ENCODE data around the gene SLC17A7.
A peak's percentile ranks its signal among the peaks of the same experiment; 100 is the strongest.
"Not testable (repeated sequence)": the region's sequence is repeated elsewhere in the genome, so short reads cannot be mapped to it uniquely, and the experiment has no call there.

SLC17A7 gene

DNA sequence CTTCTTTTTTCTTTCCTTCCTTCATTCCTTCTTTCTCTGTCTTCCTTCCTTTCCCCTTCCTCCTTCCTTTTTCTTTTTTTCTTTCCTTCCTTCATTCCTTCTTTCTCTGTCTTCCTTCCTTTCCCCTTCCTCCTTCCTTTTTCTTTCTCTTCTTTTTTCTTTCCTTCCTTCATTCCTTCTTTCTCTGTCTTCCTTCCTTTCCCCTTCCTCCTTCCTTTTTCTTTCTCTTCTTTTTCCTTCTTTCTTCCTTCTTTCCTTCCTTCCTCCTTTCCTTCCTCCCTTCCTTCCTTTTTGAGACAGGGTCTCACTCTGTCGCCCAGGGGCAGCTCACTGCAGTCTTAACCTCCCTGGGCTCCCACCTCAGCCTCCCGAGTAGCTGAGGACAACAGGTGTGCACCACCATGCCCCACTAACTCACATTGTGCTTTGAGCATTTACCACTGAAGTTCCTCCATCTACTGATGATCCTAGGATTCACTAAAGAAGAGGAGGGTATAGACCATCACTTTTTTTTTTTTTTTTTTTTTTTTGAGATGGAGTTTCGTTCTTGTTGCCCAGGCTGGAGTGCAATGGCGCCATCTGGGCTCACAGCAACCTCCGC is 2.9 kb upstream of the SLC17A7 start:
- not testable (repeated sequence) for DNase-seq (ENCODE audit: low read depth in 2 of 2)

DNA sequence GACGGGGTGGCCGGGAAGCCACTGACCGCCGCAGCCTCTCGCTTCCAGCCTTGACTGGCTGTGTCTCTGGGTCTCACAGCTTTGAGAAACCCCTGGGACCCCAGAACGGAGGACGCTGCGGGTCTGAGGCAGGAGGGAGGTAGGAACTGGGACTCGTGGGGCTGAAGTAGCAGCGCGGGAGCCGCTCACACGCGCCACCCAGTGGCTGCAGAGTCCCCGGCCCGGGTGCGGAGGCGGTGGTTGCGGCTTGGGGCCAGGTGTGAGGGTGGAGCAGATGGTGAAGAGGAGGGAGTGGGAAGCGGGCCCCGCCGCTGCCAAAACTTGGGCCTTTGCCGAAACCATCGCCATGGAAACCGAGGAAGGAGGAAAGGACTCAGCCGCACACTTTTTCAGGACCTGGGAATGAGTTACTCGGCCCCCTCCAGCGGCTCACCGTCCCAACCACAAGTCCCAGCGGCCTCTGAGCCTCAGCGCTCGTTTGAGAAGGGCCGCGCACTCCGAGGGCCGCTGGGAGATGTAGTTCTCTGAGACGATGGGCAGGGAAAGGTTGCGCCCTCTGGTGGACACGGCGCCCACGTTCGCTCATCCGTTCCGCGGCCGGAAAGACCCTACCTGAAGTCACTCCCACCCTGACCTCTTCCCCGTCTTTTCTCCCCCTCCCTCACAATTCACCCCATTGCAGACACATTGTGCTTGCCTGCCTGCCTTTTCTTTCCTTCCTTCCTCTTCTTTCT is 2.2 kb upstream of the SLC17A7 start:
- peak; percentile 89 to 90 for DNase-seq (ENCODE audit: low read depth in 2 of 2)

DNA sequence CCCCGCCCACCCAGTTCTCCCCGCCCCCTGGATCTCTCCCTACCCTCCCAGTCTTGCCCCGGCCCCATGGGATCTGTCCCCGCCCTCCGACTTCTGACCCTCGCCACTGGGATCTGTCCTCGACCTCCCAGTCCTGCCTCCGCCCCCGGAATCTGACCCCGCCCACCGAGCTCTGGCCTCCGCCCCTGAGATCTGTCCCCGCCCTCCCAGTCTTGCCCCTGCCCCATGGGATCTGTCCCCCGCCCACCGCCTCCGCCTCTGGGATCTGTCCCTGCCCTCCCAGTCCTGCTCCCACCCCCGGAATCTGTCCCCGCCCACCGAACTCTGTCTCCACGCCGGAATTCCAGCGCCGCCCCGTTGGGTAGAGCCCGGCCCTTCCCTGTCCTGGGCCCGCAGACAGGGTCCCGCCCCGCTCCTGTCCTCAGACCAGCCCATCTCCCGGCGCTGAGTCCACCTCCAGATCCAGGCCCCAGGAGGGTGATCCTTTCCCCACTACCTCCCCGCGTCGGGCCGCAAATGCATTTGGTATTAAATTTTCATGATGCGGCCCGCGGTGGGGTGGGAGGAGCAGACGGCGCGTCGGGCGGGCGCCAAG is 1.5 kb upstream of the SLC17A7 start:
- DNase-seq (ENCODE audit: low read depth in 2 of 2) = peak; percentile 63 to 65

DNA sequence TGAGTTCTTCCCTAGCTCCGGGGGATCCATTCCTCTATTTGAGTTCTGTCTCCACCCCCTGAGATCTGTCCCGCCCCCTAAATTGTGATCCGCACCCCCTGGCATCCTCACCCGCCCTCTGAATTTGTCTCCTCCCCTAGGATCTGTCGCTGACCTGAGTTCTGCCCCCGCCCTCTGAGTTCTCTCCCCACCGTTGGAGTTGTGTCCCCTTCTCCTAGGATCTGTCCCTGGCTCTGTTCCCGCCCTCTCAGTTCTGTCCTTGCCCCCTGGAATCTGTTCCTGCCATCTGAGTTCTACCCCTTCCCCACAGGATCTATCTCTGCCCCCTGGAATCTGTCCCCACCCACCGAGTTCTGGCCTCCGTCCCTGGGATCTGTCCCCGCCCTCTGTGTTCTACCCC is 1.0 kb upstream of the SLC17A7 start:
- no peak for DNase-seq (ENCODE audit: low read depth in 2 of 2)

DNA sequence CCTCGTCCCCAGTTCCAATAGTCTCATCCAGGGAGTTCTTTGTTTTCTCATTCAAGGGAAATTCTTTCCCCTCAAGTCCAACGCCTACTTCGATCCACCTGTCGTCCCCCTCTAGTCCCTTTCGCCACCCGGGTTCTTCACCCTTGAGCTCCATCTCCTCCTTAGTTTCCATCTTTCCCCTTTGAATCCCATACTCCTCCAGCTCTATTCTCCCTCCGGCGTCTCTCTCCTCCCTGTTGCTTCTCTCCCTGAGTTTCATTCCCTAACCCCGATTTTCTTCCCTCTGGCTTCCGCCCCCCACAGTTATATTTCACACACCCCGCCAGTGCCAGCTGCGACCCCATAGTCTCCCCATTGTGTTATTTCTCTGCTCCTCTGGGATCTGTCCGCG is 628 bp upstream of the SLC17A7 start:
- DNase-seq (ENCODE audit: low read depth in 2 of 2) = no peak

DNA sequence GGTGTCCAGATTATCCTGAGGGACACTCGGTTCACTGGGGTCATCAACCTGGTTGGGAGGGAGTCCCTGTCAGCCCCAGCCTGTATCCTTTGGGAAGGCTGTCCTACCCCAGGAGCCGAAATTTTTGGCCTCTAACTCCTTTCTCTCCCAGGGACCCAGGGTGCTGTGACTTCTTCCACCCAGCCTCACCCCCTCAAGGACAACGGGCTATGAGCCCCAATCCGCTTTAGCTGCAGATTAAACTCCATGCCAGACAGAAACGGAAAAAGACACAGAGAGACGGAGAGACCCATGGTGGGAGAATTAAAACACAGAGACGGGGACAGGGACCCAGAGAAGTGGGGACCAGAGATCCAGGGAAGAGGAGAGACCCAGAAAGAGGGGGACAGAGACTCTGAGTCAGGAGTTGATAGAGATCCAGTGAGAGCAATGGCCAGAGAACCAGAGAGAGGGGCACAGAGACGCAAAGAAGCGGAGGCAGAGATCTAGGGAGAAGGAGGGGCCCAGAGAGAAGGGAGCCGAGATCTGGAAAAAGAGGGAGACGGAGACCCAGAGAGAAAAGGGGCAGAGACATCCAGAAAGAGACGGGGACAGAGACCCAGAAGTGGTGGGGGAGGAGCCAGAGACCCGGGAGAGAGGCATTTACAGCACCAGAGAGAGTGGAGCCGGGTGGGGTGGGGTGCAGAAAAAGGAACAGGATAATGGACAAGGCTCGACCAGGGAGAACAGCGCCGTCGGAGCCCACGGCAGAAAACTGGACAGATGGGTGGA is 703 bp downstream of the SLC17A7 start:
- DNase-seq (ENCODE audit: low read depth in 2 of 2) = no peak

DNA sequence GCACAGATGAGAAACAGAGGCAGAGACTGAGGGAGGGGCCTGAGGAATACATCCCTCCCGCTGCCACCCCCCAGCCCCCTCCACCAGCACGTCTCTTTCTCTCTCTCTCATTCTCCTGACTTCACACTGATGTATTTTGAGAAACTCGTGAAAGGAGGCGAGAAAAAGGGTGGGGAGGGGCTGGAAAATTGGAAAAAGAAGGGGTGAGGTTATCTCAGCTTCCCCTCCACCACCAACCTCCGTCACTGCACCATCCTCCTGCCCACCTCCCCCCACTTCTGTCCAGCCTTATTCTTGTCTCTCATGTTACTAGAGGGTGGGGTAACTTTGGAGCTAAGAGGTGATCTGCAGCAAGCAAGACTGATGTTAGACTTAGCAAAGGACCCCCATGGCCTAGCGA is 1.5 kb downstream of the SLC17A7 start:
- DNase-seq (ENCODE audit: low read depth in 2 of 2) = no peak

DNA sequence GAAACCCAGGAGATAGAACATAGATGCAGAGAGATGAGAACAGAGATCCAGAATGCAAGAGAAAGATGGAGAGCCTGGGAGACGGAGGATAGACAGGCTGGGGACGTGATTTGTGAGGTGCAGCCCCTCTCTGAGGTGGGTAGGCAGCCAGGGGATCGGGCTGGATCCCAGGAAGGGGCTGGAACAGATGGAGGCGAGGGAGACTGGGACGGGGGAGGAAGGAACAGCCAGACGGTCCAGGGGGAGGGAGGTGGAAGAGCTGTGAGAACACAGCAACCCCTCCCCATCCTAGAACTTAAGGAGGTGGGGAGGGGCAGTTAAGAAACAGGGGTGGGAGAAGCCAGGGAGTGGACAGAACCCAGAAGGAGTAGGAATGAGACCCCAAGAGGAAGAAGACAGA is 3.1 kb downstream of the SLC17A7 start:
- no peak for DNase-seq (ENCODE audit: low read depth in 2 of 2)

DNA sequence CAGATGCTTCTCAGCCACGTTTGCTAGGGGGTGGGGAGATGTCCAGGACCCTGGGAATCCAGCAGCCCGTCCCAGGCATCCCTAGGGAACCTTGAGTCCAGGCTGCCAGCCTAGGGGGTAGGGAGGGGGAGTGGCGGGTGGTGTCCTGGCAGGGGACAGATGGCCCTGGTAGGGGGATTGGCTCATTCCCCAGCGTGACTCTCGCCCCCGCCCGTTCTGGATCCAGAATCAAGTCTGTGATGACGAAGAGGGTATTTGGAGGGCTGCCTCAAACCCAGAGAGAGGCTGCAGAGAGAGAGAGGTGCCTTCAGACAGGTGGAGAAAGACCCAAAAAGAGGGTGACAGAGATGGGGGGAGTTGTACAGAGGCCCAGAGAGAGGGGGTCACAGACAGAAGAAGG is 4.1 kb downstream of the SLC17A7 start:
- DNase-seq (ENCODE audit: low read depth in 2 of 2) = no peak

DNA sequence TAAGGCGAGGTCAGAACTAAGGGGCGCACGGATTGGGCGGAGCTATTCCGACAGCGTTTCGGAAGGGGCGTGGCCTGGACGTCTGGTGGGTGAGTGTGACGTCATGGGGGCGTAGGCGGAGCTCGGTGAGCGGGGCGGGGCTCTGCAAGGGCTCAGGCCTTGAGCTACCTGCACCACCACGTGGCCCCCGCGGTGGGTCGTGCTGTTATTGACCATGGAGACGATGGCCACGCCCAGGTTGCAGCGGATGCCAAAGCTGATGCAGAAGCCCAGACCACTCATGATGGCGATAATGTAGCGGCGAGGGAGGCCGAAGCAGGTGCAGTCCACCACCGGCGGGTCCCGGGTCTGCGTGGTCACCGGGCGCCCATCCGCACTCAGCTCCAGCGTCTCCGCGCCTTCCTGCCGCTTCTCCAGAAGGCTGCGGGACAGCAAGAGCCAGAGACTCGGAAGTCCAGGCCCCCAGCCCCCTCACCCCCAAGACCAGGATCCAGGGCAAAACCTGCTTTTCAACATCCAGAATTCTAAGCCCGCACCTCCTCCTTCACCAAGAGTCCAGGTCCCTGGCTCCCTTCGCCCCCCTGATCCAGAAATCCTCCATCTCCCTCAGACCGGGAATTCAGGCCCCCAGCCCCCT is 4.8 kb downstream of the SLC17A7 start:
- DNase-seq (ENCODE audit: low read depth in 2 of 2) = no peak

DNA sequence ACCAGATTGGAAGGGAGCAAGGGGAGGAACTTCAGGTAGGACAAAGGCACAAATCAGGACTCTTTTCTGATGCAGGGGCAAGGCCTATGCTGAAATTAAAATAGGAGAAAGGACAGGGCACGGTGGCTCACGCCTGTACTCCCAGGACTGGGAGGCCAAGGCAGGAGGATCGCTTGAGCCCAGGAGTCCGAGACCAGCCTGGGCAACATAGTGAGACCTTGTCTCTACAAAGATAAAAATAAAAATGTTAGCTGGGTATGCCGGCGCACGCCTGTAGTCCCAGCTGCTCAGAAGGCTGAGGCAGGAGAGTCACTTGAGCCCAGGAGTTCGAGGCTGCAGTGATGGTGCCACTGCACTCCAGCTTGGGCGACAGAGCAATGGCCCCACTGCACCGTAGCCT is 5.7 kb downstream of the SLC17A7 start:
- no peak for DNase-seq (ENCODE audit: low read depth in 2 of 2)

DNA sequence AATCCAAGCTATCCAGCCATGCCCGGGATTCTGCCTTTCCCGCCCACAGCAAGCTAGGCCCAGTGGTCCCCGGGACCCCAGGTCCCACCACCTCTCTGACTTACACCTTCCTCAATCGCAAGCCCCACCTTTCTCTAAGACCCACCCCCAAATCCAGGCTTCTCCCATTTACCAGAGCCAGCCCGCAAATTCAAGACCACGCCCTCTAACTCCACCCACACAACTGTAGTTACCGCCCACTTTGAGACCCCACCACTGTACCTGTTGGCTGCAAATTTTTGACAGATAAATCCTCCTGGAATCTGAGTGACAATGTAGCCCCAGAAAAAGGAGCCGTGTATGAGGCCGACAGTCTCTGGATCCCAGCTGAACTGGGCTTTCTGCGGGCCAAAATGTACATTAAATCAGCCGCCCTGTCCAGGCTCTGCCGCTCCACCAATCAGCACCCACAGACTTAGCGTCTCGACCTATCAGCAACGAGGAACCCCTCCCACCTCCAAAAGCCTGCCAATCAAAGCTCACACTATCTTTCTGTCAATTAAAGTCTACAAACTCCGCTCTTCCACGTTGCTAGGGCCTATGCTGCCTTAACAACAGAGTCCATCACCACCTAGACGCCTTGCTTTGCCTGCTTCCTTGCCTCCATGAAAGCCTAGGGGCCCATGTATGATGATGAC is 6.3 kb downstream of the SLC17A7 start:
- DNase-seq (ENCODE audit: low read depth in 2 of 2) = no peak

DNA sequence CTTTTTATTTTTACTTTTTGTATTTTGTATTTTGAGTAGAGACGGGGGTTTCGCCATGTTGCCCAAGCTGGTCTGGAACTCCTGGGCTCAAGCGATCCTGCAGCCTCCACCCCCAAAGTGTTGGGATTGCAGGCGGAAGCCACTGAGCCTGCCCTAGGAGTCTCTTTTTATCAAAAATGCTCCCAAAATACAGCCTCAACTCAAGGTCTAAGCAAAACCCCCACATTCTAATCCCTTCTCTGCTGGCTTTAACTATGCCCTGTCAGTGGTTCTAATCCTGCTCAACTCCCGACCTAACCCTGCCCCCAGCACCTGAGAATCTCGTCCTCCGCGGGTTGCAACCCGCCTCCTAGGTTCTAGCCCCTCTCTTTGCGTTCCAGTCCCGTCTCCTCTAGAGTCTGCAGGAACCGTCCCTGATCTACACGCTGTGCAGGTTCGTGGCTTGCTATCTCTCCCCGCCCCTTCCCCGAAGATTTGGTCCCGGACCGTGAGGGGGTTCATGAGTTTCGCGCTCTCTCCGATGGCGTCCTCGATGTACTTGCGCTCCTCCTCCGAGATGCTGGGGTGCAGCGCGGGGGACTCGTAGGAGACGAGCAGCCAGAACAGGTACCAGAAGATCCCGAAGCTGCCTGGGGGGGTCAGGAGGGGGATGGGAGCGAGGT is 8.0 kb downstream of the SLC17A7 start:
- no peak for DNase-seq (ENCODE audit: low read depth in 2 of 2)

DNA sequence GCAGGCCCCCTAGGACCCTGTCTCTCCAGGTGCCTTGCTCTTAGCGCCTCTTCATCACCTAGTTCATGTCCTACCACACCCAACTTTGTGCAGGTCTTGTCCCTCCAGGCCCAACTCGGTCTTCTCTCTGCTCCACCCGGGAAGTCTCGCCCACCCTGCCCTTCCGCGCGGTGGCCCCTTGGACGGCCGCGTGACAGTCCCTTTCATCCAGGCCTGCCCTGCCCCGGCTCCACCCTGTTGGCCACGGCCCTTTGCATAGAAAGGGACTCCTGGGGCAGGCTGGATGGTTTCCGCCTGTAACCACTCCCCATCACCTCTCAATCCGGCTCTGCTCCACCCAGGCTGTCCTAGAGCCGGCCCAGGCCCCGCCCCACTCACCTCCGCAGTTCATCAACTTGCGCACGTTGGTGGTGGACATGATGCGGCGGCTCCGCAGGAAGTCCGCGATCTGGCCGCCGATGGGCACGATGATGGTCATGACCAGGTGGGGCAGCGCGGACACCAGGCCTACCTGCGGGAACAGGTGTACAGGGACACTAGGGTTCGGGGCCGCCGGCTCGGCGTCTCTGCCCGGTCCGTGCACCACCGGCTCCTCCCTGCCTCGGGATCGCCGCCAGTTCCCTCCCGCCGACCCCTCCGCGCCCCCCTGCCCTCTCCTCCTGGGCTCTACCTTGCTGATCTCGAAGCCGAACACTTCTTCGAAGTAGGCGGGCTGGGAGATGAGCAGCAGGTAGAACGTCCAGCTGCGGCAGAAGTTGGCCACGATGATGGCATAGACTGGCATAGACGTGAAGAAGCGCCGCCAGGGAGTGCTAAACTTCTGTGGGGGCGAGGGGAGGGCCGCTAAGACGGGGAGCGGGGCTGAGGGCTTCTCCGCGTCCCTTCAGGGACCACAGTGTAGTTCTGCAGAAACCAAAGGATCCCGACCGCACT is 8.9 kb downstream of the SLC17A7 start:
- DNase-seq (ENCODE audit: low read depth in 2 of 2) = no peak

DNA sequence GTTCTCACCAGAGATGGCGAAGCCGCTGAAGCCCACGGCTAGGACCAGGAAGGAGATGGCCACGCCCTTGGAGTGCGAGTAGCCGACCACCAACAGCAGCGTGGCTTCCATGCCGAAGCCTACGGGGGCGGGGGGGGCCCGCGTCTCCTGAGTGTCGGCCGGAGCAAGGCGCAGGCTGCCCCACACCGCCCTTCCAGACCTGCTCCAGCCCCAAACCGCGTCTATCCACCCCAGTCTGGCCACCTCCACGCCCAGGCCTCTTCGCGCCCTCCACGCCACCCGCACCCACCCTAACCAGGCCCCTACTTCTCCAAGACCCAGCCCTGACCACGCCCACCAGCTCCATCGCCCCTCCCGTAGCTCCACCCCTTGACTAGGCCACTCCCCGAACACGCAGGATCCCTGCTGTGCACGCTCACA is 10.0 kb downstream of the SLC17A7 start:
- DNase-seq (ENCODE audit: low read depth in 2 of 2) = no peak

DNA sequence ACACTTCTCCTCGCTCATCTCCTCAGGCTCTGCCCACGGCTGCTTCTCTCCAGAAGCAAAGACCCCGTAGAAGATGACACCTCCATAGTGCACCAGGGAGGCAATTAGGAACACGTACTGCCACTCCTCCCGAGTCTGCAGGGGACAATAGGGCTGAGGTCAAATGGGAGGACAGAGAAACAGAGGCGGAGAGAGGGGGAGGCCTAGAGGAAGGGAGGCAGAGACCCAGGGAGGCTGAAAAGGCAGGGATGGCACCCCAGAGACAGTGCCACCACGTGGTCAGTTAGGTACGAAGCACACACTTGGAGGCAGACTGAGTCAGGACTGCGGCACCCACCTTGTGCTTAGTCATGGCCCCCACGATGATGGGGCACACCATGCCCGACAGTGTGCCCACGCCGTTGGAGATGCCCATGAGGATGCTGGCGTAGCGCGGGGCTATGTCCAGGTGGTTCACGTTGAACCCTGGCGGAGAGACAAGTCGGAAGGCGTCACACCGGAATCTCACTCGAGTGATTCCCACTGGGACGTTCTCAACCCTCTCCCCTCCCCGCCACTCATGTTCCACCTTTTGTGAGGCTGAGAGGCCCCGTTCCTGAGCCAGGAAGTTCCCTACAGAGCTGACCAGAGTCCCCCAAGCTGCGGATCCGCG is 10.5 kb downstream of the SLC17A7 start:
- DNase-seq (ENCODE audit: low read depth in 2 of 2) = no peak

DNA sequence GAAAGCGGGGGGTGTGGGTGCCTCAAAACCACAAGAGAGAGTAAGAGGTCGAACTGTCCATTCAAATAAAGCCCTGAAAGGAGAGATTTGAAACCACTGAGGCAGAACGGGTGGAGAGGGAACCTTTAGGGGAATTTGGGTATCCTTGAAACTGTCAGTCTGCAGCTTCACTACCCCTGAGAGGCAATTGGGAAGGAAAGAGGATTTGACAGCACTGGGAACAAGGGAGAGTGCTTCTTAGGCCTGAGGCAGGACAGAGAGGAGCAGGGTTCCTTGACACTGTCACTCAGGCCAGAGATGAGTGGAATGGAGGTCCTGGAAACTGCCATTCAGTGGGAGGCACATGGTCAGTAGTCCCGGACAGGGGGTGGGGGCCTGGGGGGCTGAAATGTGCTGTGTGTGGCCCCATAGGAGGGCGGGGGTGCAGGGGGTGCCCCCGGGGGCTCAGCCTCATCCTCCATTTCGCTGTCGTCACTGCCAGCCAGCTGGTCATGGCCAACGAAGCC is 11.1 kb downstream of the SLC17A7 start:
- DNase-seq (ENCODE audit: low read depth in 2 of 2) = no peak

DNA sequence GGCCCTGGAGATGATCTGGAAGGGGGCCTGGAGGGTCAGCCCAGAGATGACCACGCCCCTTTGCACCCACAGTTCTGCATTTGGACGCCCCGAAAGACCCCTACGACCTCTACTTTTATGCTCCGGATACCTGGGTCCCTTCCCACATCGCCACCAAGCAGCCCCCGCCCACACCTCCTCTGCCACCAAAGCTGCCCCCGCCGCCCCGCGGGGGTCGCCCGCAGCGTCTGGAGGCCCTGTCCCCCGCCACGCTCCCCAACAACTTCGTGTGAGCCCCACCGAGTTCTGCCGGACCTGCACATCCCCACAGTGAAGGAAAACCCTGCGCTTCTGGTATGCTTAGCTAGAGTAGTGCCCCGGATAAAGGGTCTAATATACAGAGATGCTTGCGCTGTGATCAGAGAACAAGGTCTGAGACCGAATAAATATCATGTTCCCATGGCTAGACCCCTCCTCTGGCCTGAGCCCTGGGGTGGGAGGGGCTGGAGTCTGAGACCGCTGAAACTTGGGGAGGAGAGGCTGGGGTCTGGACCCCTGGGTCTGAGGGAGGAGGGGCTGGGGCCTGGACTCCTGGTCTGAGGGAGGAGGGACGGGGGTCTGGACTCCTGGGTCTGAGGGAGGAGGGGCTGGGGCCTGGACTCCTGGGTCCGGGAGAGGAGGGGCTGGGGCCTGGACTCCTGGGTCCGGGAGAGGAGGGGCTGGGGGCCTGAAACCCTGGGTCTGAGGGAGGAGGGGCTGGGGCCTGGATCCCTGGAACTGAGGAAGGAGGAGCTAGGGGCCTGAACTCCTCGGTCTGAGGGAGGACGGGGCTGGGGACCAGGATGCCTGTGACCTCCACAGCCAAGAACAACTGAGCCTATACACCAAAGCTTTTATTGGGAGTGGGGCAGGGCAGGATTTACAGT is 12.5 kb downstream of the SLC17A7 start:
- DNase-seq (ENCODE audit: low read depth in 2 of 2) = no peak

All from fibroblast of skin of left quadriceps (primary cell).